Stimulated activated CD4-positive, alpha-beta T cell treated with anti-CD3 and anti-CD28 coated beads, Interleukin-4, amount 100 ng/mL, for 4 hours (primary cell): Measurements from ENCODE around the gene STARD13.

ENCODE experiments used
- DNase-seq, 2 experiments: peaks; one replicate each; pipeline ENCODE4 v3.0.0-alpha.2; 2020

Gene STARD13

GRCh38 chr13:33308863-33309262, 23.3 kb upstream of the STARD13 start:
- DNase-seq = no peak

DNA sequence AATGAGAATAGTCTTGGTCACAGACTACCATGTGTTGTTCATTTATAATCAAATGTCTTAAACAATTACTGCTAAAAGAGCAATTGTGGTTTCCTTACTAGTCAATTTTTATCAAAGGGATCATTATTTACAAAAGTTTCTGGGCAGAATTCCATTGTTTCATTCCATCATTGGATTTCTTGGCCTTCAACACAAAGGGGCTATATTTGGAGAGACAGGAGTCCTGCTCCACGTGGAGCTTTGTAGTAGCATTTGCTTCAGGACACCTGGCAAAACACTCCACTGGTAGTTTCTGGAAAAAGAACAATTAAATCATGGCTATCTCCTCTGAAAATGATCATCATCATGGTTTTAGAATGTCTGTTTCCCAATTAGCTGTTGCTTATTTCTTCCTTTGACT, 22.3 kb upstream of the STARD13 start:
- DNase-seq = no peak

GRCh38 chr13:33303855-33304597, 18.5 kb upstream of the STARD13 start:
- DNase-seq = no peak

DNA sequence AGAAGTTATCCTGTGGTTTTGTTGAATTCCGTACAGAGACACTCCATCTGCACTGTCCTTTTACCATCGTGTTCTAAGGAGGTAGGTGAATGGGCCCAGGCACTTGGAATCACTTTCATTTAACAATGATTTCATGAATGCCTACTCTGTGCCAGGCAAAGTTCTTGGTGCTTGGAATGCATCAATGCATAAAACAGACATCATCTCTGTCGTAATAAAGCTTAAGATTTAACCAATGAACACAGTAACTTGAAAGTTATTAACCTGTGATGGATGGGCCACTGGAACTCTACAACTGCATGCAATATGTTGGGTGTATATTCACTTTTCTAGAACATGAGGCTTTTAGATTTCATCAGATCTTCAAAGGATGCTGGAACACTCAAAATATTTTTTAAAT, 14.1 kb upstream of the STARD13 start:
- no peak for DNase-seq

DNA sequence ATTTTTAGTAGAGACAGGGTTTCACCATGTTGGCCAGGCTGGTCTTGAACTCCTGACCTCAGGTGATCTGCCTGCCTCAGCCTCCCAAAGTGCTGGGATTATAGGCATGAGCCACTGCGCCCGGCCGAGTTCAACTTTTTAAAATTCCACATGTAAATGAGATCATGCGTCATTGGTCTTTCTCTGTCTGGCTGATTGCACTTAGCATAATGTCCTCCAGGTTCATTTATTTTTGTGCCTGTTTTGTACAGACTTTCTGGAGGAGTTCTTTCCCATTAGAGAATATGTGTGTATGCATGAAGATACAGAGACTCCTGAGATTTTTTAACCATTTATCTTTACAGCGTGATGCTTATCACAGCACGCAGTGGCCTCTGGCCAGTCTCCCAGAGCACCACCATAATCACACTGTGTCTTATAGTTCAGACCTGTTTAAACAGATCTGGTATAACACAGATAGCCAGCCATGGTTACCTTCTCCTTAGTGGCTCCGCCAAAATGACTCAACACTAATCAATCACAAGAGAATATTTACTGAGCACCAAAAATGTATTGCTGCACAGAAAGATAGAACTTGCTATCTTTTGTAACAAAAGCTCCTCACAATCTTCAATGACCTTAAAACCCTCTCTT, 11.4 kb upstream of the STARD13 start:
- DNase-seq = no peak

GRCh38 chr13:33292712-33293111, 7.2 kb upstream of the STARD13 start:
- no peak for DNase-seq

DNA sequence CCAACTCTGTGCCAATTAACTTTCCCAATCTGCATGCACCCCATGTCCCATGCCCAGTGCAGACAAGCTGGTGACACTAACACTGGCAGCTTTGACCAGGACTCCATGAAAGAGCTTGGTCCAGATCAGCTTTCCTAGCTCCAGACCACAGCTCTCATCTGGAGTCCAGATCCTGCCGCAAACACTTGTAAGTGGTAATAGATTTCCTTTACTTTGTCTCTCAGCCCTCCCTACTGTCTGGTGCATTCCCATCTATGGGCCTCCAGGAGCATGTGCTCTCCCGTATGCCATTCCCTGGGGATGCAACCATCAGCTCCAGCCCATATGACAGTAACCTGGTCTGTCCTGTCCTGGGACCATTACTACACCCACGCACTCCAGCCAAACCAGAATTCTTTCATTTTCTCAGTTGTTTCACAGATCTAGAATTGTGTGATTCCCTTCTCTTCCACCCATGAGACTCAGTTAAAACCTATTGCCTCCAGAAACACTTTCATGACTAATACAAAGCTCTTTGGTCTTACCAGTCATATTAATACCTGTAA, 4.9 kb upstream of the STARD13 start:
- no peak for DNase-seq

- no peak for DNase-seq
These were observed 4.4 kb upstream of the STARD13 start for GRCh38 chr13:33289966-33290365.

DNA sequence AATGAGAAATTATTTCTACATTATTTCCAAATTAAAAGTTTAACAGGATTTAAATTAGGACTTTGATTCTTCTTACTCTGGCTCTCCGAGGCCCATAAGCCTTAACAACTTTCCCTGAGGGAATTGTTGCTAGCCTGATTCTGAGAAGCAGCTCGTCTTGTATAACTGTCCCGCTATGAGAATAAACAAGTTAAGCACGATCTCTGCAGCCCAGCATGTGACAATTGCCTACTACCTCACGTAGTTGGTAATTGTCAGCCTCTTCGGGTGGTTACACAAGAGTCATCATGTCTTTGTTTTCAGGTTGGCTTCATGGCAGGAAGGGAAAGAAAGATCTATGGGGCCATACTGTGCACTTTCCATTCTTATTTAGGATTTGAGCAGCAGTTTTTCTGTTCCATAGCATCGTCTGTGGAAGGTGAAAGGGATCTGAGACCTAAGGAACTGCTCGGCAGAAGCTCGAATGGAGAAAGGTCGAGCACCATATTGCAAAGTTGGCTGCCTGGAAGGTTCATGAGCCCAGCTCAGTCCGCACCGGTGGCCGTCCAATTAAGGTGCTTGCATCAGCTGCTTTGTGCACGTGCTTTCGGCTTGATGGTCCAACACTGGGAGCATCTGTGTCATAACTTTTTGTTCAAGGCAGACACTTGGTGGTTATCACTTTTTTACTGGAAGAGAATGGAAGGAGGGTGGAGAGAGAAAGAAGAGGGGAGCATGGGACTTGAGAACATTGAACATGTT, 1.8 kb upstream of the STARD13 start:
- DNase-seq = no peak

- no peak for DNase-seq
These were observed 573 bp upstream of the STARD13 start for GRCh38 chr13:33286128-33286527.

- no peak for DNase-seq
These were observed 639 bp downstream of the STARD13 start for GRCh38 chr13:33284916-33285315.

GRCh38 chr13:33284031-33284430, 1.5 kb downstream of the STARD13 start:
- DNase-seq = no peak

DNA sequence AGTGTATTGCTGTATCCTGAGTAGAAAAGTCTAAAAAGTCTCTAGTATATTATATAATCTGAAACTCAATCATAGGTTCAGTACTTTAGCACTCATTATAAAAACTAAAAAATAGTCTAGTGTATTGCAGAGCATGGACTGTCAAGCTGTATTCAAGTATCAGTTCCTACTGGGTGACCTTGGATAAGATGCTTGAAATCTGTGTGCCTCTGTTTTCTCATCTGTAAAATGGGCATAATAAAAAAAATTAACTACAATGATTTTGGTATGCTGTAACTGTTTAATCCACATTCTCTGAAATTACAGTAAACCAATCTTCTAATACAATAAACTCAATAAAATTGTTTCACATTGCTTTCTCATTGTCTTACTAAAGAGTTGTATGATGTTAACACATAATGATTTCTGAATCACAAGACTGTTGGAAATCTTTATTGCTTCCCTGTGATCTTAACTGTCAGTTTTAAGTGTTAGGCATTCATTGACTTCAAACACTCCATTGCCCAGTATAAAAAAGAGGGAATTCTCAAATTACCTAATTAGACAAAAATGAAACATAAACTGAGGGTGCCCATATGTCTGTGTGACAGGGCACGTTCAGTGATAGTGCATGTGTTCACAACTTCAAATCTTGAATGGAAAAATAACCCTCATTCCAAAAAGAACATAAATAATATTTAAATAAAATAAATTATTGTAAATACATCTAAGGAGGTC, 2.2 kb downstream of the STARD13 start:
- no peak for DNase-seq

GRCh38 chr13:33281951-33282595, 3.5 kb downstream of the STARD13 start:
- no peak for DNase-seq

DNA sequence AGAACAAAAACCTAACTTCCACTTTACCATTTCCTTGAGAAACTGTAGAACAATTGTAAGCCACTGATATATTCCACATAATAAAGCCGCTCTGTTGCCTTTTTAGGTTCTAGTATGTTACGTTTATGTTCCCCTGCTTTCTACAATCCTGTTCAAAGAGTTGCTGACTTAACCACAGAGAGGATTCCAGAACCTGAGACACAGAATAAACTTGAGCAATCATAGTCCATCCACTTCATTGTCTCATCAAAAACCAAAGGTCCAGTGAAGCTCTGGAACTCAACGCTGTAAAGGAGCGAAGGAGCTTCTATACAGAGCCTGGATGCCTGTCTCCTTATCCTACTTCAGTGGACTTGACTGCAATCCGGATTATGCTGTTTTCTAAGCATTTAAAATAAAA, 4.6 kb downstream of the STARD13 start:
- no peak for DNase-seq

DNA sequence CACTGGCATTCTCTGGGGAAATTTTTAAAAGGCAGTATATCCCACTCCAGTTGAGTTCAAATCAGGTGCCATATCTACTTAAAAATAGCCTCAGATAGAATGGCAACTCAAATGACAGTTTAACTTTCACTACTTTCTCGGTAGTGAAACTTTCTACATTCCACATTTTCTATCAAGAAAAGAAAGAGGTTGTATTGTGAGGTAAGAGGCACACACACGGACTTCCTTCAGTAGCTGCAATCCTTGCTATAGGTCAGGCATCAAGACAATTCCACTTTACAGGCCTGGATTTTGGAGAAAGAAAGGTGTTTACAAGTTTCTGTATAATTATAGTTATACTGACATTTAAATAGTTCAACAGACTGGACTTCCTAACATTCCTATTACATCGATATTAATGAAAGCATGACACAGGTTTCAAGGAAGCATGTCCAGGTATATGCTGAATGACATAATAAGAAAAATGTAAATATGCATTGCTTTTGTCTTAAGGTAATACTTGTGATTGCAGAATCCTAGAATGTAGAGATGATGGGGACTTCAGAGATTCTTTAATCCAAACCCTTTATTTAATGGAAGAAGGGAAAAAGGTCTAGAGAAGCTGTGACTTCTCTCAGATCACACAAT, 5.2 kb downstream of the STARD13 start:
- no peak for DNase-seq

GRCh38 chr13:33279414-33280278, 5.9 kb downstream of the STARD13 start:
- DNase-seq = no peak

DNA sequence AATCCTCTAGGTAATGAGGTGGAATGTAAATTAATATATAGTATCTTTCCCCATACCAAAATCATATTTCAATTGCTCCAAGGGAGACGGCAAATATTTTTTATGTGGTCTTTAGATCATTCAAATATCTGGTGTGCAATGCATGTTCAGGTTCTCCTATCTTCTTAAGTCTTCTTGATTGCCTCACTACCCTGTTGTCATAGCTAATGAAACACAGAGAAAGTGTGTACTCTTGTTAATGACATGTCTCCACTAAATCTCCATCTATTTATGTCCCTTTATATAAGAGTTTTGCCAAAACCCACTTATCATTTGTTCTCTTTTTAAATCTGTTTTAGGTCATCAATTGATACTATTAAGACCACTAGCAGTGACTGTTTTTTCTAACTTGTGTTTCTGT, 6.6 kb downstream of the STARD13 start:
- no peak for DNase-seq

GRCh38 chr13:33277946-33278345, 7.6 kb downstream of the STARD13 start:
- no peak for DNase-seq

GRCh38 chr13:33277037-33277740, 8.4 kb downstream of the STARD13 start:
- no peak for DNase-seq
